Right renal cortex interstitium (tissue), 3 donors: ENCODE data around the gene DNAI1. TPM values are rescaled to one million over a fixed set of nuclear protein-coding genes. Genes with fewer than 3 reads are reported as not detected.
"Not testable (repeated sequence)": the region's sequence is repeated elsewhere in the genome, so short reads cannot be mapped to it uniquely, and the experiment has no call there.

Experiments used
- DNase-seq, 3 donors: peaks; one replicate each; pipeline ENCODE4 v3.0.0-alpha.2; 2013; ENCODE audit warnings: low read depth in 3 of 3, low spot score in 2 of 3
- polyA plus RNA-seq, 3 donors: library from polyadenylated mRNA; unstranded; fragments of 120-200 nt; gene quantifications; one replicate each; pipeline ENCODE4 v1.2.1, GENCODE V29; 2013; ENCODE audit not compliant: insufficient read length in 3 of 3

Gene DNAI1
- polyA plus RNA-seq, 3 donors: 1.6 to 2.7 (median 2.2) TPM

- no peak for DNase-seq
Observed at GRCh38 chr9:34446951-34447350, 11.7 kb upstream of the DNAI1 start.

DNA sequence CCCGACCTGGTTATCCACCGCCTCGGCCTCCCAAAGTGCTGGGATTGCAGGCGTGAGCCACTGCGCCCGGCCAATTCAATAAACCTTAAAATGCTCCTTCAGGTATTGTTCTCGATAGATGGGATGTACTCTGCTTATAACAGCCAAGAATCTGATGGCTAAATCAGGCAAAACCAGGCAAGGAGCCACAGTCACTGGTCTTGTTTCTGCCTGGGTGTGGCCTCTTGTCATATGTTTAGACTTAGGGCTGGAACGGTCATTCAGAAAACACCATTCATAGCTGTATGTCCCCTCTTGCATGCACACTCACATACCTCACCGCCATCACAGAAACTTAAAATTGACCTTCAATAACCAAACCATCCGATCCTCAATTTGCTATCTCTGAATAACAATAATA is 8.0 kb upstream of the DNAI1 start:
- DNase-seq: no peak

GRCh38 chr9:34451135-34451534 is 7.5 kb upstream of the DNAI1 start:
- no peak for DNase-seq

DNA sequence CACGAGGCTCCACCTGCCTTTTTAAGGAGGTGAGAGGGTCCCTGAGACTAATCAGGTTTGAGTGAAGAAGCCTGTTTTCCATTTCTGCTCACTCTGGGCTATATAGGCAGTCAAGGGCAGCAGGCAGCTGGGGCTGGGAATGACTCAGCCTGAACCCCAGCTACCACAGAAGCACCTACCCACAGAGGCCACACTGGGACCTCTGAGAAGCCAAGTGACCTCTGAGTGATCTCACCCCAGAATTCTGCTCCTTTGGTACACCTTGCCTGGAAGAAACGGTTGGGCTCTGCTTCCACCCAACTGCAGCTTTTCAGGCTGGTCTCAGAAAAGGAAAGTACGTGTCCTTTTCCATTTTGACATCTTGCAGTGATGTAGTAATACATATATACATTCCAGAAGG is 7.1 kb upstream of the DNAI1 start:
- no peak for DNase-seq

DNA sequence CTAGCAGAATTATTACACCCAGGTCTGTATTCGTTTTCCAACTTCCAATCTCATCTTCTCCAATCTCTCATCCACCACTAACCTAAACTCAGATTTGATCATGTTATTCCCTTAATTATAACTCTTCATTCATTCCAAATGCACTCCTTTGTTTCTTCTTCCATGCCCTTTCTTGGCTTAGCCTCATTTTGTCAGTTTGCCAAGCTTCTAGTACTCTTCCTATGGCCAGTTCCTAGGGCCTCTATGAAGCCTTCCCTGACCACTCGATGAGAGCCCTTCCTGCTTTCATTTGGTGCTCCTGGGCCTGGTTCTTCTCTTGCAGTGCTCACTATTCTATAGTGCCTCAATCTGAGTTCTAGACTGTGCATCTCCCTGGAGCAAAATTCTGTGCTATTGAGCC is 6.0 kb upstream of the DNAI1 start:
- no peak for DNase-seq

DNA sequence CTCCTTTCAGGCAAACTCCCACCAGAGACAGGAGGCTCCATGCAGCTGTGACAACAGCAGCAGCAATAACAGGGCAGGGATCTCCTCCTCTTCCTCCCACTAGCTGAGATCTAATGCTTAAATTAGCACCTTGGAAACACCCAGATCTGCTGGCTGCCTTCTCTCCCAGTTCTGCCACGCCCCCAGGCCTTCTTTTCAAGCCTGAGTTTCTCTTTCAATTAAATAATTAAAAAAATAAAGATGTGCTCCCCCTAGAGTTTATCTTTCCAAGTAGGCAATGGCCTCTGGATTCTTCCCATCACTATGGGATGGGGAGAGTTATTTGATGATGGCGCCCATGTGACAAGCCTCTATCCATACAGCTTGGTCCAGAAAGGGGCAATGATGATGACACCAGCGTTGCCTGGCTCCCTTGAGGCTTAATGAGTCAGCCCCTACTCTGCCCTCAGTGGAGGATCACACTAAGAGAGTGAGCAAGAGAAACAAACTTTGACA is 4.0 kb upstream of the DNAI1 start:
- no peak for DNase-seq

GRCh38 chr9:34456151-34456550 is 2.5 kb upstream of the DNAI1 start:
- DNase-seq: no peak

GRCh38 chr9:34456746-34457145 is 1.9 kb upstream of the DNAI1 start:
- no peak for DNase-seq

DNA sequence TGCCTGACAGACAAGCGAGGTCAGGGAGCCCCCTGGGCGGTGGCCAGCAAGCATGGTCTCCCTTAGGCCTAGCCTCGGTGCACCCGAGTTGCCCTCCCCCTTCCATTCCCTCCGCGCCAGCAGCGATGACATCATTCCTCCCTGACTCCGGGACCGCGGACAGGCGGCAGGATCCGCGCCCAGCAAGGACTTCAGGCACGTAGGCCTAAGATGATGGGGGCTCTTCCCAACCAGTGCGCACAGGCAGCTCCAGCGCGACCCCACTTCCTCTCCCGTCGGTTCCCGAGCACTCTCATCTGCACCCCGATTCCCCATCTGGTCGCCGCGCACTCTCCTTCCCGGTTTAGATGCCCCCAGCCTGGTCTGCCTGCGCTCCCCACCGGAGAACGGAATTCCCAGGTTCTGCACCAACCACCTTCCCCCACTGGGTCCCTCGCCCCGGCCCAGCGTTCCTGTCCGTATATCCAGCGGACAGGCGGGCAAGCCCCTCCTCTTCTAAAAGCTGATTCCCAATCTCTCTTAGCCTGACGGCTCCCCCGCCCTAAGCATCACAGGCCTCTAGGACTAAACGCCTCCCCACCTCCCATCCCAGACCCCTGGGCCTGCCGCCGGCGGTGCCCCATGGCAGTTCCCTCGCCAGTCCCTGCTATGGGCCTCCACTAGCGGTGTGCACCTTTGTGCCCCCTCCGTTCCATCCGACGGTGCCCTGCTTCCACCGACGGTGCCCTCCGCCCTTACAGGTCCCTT is 1.2 kb upstream of the DNAI1 start:
- DNase-seq: no peak

DNA sequence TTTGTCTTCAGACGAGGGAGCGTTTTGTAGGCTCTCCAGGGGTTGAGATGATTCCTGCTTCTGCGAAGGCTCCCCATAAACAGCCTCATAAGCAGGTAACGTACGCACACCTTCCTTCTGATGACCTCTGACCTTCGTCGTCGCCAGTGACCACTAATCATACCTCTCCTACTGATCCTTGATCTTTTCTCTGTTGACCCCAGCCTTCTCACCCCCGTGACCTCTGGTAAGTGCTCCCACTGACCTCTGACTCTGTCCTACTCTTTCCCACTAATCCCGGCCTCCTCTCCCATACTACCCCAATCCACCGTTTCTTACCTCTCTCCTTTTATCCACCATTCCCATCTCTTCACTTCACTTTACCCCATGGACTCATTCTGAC is 345 bp downstream of the DNAI1 start:
- DNase-seq: no peak

DNA sequence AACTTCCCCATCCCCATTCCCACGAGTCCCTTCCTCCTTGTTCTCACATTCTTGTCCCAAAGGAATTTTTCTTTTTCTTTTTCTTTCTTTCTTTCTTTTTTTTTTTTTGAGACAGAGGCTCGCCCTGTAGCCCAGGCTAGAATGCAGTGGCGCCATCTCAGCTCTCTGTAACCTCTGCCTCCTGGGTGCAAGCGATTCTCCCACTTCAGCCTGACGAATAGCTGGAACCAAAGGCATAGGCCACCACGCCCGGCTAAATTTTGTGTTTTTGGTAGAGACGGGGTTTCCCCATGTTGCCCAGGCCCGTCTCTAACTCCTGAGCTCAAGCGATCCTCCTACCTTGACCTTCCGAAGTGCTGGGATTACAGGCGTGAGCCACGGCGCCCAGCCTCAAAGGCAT is 751 bp downstream of the DNAI1 start:
- DNase-seq: no peak

DNA sequence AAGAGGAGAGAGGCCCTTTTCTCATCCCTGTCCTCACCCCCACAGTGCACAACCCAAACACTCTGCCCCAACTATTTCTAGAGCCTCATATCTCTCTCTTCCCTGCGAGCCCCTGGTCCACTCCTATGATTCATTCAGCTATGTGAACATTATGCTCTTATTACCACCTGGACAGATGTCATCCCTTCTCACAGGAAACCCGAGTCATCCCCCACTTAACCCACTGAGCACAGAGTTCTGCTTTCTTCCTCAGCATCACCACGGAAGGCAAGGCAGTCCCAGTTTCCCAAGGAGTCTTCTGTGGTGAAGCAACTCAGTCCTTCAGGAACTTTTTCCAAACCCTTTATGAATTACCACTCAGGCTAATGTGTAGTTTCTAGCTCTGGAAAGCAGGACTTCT is 1.3 kb downstream of the DNAI1 start:
- DNase-seq: no peak

DNA sequence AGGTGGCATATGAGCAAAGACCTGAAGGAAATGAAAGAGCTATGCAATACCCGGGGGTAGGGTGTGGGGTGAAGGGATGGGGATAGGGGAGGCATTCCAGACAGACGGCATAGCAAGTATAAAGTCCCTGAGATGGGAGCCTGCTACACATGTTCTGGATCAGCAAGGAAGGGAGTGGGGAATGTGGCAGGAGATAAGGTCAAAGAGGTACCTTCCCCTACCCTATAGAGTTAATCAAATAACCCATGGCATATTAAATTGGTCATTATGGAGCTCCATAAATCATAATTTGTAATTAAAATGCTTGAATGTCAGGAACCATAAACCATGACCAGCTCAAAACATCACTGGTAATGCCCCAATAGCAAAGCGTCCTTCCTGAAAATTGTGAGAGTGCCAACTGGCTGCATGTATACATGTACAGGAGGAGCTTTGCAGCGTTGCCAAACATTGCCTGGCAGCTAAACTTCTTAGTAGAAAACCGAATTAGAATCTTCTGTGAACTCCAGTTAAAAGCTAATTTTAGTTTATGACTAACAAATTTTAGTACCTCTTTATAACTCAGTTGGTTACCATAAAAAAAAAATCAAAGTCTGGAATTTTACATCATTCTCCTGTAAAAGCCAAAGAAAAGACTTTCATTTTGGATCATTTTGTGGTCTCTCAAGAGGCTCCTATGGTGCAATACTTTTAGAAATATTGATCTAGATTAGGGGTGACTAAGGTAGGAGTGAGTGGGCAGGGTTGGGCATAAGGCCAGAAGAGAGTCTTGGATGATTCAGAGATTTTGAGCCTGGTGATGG is 4.7 kb downstream of the DNAI1 start:
- DNase-seq: no peak

DNA sequence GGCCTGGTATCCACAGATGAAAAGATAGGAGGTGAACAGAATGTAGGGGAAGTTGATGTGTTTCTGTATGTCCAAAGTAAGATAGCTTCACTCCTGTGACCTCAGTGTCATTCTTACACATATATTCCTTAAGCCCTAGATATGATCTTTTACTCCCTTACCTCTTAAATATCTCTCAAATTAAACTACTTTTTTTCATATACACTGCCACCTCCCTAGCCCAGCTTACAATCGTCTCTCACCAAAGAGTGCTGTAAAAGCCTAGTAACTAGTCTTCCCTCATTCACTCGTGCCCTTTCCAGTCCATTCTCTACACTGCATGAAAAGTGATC is 5.3 kb downstream of the DNAI1 start:
- DNase-seq: no peak

GRCh38 chr9:34464571-34464970 is 6.0 kb downstream of the DNAI1 start:
- no peak for DNase-seq

DNA sequence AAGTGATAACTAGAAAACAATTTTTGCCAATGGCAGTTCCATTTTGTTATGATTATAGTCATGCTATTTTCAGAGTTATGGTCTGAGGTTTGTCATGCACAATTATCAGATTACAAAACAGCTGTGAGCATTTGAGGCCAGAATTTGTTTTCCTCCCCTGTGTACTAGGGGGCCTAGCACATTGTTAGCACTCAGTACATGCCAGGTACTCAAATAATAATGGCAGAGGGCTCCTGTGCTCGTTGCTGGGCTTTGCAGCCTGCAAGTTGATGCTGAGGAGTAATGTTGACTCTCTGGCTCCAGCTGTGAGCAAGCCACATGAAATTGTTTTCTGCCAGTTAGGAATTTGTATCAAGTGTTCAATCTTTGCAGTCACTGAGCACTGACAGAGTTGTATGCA is 6.9 kb downstream of the DNAI1 start:
- no peak for DNase-seq

DNA sequence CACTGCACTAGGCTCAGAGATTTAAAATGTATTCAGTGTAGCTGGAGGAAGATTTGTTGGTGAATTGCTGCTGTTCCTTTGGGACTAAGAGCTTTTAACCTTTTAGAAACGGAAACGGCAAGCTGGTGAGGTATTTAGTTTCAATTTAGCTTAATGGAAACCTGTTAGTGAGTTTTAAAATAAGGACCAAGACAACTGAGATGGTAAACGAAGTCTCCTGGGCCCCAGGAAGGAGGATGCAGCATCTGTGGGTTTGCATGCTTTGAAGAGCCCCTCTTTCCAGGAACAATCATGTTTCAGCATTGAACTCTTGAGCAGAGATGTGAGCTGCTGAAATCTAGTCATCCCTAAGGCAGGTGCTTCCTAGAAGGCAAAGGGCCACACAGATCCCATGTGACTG is 16.5 kb downstream of the DNAI1 start:
- DNase-seq: no peak

DNA sequence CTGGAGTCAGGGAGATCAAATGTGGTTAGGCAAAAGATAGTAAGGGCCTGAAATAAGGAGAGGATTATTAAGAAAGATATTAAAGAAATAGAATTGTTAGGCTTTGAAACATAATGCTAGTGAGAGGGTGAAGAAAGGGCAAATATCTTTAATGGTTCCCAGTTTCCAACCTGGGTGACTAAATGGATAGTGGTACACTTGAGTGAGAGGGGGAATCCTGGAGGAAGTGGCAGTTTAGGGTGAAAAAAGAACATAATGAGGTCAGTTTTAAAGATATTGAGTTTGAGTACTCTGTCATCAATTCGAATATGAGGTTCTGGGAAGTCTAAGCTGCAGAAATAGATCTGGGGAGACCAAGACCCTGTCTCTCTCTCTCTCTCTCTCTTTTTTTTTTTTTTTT is 18.9 kb downstream of the DNAI1 start:
- no peak for DNase-seq

GRCh38 chr9:34479431-34479866 is 20.8 kb downstream of the DNAI1 start:
- DNase-seq: no peak

DNA sequence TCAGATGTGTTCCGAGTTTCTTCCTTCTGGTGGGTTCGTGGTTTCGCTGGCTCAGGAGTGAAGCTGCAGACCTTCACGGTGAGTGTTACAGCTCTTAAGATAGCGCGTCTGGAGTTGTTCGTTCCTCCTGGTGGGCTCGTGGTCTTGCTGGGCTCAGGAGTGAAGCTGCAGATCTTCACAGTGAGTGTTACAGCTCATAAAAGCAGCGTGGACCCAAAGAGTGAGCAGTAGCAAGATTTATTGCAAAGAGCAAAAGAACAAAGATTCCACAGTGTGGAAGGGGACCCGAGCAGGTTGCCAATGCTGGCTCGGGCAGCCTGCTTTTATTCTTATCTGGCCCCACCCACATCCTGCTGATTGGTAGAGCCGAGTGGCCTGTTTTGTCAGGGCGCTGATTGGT is 23.0 kb downstream of the DNAI1 start:
- not testable (repeated sequence) for DNase-seq

DNA sequence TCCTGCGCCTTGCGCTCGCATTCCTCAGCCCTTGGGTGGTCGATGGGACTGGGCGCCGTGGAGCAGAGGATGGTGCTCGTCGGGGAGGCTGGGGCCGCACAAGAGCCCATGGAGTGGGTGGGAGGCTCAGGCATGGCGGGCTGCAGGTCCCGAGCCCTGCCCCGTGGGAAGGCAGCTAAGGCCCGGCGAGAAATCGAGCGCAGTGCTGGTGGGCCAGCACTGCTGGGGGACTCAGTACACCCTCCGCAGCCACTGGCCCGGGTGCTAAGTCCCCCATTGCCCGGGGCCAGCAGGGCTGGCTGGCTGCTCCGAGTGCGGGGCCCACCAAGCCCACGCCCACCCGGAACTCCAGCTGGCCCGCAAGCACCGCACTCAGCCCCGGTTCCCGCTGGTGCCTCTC is 24.1 kb downstream of the DNAI1 start:
- DNase-seq: not testable (repeated sequence)

- no peak for DNase-seq
Observed at GRCh38 chr9:34484678-34485077, 26.1 kb downstream of the DNAI1 start.
